HG03064 (cell line): Measurements from ENCODE around the gene SLC7A10.
"Not testable (repeated sequence)": the region's sequence is repeated elsewhere in the genome, so short reads cannot be mapped to it uniquely, and the experiment has no call there.

Experiments used
- ATAC-seq: cut with Tn5 transposase; IDR thresholded peaks from one replicate; pipeline ENCODE4 v1.9.1; 2021; ENCODE audit warnings: low read depth; ENCODE audit not compliant: unreplicated experiment

SLC7A10 gene

GRCh38 chr19:33239223-33239975 is 13.7 kb upstream of the SLC7A10 start:
- no peak for ATAC-seq

DNA sequence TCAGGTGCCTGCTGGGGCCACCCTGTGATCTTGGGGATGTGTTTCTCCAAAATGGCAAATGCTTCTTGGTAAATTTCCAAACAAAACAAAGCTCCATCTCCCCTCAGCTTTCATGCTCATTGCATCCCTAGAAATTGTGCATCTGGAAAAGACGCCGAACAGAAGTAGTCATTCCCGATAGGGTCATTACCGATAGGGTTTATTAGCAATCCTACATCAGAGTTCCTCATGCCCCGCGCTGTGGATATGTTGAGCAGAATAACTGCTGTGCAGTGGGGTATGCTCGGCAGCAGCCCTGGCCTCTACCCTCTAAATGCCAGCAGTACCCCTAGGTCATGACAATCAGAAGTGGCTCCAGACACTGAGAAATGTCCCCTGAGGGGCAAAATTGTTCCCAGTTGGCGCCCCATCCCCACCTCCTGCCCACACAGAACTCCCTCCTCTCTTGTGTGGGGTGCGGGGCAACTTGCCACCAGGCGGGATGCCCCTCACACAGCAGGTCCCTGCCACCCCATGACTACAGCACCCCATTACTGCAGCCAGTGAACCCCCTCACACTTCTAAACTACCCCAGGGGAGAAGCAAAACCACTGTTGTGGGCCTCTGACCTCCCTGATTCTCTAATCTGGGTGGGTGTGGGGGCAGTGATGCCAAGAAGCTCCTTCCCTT is 13.0 kb upstream of the SLC7A10 start:
- no peak for ATAC-seq

DNA sequence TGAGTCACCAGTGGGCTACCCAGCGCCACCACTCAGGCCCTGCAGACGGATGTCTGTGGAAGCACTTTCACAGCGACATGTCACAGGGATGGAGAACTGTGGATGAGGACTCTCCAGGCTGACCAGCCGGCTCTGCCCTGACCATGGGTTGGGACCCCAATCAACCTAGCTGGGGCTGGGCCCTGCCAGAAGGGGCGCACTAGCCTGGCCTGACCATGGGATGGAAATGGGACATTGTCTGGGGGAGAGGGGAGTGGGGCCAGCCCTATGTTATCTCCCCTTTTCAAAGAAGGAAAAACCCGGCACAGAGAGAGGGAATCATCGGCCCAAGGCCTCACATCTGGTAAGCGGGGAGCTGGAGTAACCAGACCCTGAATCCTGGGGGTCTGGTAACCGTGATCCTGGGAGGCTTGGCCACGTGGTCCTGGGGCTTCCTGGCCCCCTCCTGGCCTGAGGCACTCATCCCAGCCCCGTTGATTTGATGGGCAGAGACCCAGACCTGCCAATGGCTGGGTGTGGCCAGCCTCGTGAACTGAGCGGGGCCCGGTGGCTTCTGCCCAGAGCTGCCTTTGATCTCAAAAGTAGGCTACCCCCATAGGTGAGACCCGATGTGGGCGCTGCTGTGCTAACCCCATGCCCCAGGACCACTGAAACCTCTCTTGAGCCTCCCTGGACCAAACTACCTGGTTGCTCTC is 11.2 kb upstream of the SLC7A10 start:
- ATAC-seq, result no peak

DNA sequence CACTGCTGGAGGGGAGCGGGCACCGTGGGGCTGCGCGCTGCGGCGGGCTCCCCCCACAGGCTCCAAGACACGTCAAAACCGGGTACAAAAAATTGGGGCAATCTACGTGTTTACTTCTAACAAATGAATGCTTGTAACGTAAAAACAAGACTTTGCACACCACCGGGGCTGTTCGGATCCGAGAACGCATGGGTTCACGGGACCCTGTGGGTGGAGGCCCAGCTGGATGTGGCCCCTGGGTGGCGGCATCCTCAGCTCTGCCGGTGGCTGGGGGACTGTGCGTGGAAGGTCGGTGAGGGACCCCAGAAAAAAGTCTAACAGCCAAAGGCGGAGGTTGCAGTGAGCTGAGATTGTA is 10.3 kb upstream of the SLC7A10 start:
- no peak for ATAC-seq

DNA sequence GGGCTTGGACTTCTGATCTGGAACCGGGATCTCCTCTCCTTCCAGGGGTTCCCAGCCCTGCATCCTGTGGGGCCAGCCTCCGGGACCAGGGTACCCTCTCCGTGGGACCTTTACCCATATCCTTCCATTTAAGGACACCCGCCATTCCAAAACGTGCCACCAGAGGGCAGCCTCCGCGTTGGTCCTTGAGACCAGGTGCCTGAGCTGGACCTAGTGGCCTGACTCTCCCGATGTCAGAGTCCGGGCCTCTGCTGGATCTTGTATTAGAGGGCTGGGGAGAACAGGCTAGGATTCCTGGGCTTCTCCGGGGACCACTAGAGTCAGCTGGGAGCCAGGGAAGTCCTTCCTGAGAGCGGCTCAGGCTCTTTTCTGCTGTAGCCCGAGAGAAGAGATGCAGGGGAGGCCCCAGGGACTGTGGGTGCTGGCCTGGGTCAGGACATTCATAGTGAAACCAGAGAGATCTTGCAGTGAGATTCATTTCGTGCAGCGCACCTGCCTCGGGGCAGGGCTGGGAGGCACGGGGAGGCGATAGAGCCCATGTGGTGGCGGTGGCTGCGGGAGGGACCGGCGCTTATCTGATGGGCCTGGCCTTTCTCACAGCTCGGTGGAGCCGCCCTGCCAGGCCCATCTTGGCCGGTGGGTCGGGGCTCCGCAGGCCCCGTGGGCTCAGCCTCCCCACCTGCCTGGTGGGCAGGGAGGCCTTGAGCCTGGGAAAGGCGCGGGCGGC is 9.8 kb upstream of the SLC7A10 start:
- peak; percentile 71 for ATAC-seq

DNA sequence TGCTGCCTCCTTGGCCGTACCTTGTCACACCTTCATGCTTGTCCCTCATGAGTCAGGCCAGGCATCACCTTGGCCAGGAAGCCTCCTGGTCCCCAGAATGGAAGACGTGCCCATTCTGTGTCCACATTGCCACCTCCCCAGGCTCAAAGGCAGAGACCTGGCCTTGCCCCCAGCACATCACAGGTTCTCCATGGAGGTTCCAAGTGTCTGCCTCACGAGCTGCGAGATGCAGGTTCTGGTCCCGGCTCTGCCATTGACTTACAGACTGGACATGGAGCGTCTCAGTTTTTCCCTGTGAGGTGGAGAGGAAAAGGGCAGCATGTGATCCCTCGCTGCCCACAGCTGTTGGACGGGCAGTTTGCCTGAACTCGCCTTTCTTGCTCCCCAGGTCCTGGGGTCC is 9.1 kb upstream of the SLC7A10 start:
- no peak for ATAC-seq

DNA sequence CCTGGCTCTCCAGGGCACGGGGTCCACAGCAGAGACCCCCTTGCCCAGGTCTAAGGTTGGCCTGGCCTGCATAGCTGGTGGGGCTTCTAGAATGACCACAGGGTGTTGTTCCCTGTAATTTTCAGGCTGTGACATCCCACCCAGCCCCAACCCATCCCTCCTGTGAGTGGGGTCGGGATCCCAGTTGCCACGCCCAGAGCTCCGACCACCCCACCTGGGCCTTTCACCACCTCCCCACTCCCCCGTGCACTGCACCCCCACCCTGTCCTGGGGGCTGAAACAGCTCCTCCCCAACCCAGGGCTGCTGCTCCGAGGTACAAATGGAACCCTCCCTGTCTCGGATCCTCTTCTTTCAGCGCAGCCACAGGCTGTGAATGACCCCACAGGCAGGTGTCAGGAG is 8.4 kb upstream of the SLC7A10 start:
- no peak for ATAC-seq

- ATAC-seq, result no peak
Measured at GRCh38 chr19:33233056-33233873, 7.6 kb upstream of the SLC7A10 start.

DNA sequence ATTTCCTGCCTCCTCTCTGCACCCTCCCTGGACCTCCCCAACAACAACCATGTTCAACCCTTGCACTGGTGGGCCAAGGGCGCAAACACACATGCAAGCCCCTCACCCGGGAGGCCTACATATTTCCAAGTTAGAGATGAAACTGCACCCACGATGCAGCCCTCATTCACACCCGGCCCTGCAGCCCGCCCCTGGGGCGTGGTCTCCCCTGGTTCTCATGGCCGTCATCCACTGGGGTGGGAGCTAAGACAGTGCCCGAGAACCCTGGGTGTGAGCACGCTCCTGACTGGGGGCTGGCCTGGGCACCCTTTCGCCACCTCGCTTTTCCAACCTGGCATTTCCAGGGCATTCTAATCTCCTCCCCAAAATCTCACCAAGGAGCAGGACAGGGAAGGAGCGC is 7.0 kb upstream of the SLC7A10 start:
- no peak for ATAC-seq

GRCh38 chr19:33231511-33231910 is 5.9 kb upstream of the SLC7A10 start:
- ATAC-seq, result no peak

GRCh38 chr19:33229962-33230361 is 4.3 kb upstream of the SLC7A10 start:
- no peak for ATAC-seq

GRCh38 chr19:33227870-33228599 is 2.4 kb upstream of the SLC7A10 start:
- ATAC-seq, result no peak

DNA sequence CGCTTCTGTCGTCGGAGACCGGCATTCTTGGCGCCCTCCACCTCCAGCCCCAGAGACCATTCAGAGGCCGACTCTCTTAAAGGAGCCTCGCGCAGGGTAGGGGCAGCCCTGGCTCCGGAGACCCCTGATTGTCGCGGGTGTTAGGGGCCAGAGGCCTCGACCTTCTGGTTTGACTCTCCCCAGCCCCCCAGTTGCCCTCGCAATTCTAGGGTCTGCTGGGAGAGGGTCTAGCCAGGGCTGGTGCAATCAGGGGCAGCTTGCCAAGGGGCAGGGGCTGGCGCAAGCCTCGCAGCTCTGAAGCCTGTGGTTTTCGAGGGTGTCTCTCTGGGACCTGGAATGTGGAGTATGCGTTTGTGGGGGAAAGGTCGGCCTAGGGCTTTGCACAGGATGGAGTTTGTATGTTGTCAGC is 1.6 kb upstream of the SLC7A10 start:
- no peak for ATAC-seq

GRCh38 chr19:33226550-33227241 is 1.0 kb upstream of the SLC7A10 start:
- no peak for ATAC-seq

DNA sequence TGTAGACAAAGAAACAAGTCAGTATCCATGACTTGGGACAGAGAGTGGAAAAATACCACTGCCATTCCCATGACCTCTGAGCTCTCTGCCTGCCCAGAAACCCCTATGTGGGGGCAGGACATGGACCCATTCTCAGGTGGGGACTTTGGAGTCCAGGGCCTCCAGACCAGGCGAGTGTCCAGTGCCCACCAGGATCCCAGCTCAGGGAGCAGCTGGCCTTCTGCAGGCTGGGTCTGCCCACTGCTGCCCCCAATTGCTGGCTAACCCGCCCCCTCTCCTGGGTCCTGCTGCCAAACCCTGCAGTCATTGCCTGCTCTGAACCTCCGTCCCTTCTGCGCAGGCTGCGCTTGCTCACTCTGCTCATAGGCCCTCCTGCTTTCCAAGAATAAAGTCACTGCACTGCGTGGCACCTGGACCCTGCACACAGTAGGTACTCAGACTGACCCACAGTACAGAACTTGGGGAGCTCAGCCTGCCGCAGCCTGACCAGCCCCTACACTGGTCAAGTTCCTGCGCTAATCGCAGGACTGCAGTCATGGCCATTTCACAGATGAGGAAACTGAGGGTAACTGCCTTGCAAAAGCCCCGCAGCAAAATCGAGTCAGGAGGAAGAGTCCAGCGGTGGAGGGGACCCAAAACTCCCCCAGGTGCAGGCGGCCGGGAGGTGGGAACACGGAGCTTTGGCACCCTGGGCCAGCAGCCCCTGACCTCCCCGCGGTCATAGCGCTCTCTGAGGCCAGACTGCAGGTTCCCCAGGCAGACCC is 774 bp downstream of the SLC7A10 start:
- no peak for ATAC-seq

DNA sequence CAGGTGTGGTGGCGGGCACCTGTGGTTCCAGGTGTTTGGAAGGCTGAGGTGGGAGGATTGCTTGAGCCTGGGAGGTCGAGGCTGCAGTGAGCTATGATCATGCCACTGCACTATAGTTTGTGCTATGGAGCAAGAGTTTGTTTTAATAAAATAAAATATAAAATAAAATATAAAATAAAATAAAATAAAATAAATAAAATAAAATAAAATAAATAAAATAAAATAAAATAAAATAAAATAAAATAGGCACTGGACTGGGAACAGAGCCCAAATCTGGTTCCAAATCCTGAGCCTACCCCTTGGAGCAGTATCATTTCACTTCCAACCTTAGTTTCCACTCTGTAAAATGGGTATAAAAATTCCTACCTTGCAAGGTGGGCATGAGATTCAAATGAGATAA is 3.4 kb downstream of the SLC7A10 start:
- ATAC-seq, result not testable (repeated sequence)

DNA sequence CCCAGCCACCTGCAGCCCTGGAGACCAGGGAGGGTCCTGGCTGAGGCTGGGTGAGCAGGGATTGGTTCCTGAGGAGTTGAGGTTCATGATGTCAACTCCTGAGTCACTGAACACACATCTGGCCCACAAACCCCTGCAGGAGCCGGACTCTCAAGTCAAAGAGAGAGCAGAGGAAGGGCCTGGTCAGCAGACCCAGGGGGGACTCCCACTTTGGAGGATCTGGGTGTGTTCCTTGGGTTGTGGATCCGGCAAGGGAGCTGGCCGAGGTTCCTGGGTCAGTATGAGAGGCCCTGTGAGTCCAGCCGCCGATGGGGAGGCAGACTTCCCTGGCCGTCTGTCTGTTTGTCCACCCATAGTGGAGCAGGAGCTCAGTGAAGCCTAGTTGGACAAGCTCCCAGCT is 4.0 kb downstream of the SLC7A10 start:
- no peak for ATAC-seq

DNA sequence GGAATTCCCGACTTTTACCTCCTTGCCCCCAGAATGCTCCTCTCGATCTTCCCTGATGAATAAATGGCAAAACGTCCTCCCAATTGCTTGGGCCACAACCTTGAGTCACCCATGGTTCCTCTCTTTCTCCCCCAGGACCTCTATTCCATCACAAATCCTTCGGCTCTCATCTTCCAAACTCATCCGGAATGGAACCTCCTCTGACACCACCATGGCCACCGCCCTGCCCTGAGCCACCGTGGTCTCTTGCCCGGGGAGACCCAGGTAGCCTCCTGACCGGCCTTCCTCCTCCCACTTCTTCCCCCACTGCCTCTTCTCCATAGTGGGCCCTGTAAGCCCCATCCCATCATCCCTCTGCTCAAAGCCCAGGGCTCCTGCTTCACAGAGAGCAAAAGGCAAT is 4.9 kb downstream of the SLC7A10 start:
- ATAC-seq, result no peak
